Ascending aorta (tissue), 2 donors: Measurements from ENCODE around the gene CWF19L2. TPM values are rescaled to one million over a fixed set of nuclear protein-coding genes. Genes with fewer than 3 reads are reported as not detected.

Experiments used
- DNase-seq, 2 donors: peaks; one replicate each; pipeline ENCODE4 v3.0.0-alpha.2; 2019; ENCODE audit warnings: low spot score in 2 of 2
- H3K27ac ChIP-seq, 2 donors: fragments of 200-600 bp; sonication (generic); one replicate each; pipeline ENCODE4 v1.5.1; 2016 to 2017; ENCODE audit warnings: mild to moderate bottlenecking in 1 of 2
- H3K27me3 ChIP-seq: fragments of 200-600 bp; sonication (generic); one replicate; pipeline ENCODE4 v1.5.1; 2017
- H3K36me3 ChIP-seq, 2 donors: fragments of 200-600 bp; sonication (generic); one replicate each; pipeline ENCODE4 v1.5.1; 2016
- H3K4me1 ChIP-seq, 2 donors: fragments of 200-600 bp; sonication (generic); one replicate each; pipeline ENCODE4 v1.5.1; 2016 to 2017; ENCODE audit warnings: mild to moderate bottlenecking in 1 of 2
- H3K4me3 ChIP-seq, 2 donors: fragments of 200-600 bp; sonication (generic); one replicate each; pipeline ENCODE4 v1.5.1; 2016 to 2017; ENCODE audit warnings: mild to moderate bottlenecking in 1 of 2
- H3K9me3 ChIP-seq, 2 donors: fragments of 200-600 bp; sonication (generic); one replicate each; pipeline ENCODE4 v1.5.1; 2016
- intact Hi-C: fragments of 100-400 bp; cut with DNase I; formaldehyde crosslinking; loops from one replicate; pipeline ENCODE4 v1.15.1; 2023
- total RNA-seq: library from RNA; depleted of rRNA; stranded (reverse); fragments of >200 nt; gene quantifications from one replicate; pipeline ENCODE4 v1.1.0, GENCODE V29; 2016
- TF ChIP-seq, protein P1 (sequence below), 3 experiments: fragments of 200-600 bp in 2 of 3; fragments of 450-650 bp in 1 of 3; sonication (generic) in 2 of 3; IDR thresholded peaks; one replicate each; pipeline ENCODE4 v1.5.1; 2016 to 2019; ENCODE audit warnings: antibody characterized with exemption in 3 of 3, mild to moderate bottlenecking in 1 of 3, moderate library complexity in 1 of 3

The CWF19L2 gene
- total RNA-seq, 1 donor from 2014 or later, result 10.2 TPM

DNA sequence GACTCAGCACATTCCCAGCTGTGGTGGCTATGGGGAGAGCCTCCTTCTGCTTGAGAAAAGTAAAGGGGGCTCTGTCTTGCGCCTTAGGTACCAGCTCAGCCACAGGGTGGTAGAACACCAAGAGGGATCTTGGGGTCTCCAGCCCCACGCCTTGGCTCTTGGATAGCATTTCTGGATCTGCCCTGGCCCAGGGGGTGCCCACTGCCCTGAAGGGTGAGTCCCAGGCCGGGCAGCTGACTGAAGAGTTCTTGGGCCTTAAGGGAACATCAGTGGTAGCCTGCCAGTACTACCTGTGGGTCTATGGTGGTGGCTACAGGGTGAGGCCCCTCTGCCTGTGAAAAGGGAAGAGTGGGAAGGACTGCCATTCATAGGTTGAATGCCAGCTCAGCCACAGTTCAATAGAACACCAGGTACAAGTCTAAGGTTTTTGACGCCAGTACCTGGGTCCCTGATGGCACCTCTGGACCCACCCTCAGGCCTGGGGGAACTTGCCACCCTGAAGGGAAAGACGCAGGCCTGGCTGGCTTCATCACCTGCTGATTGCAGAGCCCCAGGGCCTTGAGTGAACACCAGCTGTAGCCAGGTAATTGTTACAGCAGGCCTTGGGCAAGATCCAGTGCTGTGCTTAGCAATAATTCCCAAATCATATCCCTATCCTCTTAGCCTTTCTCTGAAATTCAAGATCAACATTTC lies 3.9 kb downstream of the CWF19L2 start:
- no peak overlapping the region for H3K4me3 ChIP-seq
- no peaks in the 10 kb centered on the region for H3K4me1 ChIP-seq
- TF ChIP-seq, protein P1, sequence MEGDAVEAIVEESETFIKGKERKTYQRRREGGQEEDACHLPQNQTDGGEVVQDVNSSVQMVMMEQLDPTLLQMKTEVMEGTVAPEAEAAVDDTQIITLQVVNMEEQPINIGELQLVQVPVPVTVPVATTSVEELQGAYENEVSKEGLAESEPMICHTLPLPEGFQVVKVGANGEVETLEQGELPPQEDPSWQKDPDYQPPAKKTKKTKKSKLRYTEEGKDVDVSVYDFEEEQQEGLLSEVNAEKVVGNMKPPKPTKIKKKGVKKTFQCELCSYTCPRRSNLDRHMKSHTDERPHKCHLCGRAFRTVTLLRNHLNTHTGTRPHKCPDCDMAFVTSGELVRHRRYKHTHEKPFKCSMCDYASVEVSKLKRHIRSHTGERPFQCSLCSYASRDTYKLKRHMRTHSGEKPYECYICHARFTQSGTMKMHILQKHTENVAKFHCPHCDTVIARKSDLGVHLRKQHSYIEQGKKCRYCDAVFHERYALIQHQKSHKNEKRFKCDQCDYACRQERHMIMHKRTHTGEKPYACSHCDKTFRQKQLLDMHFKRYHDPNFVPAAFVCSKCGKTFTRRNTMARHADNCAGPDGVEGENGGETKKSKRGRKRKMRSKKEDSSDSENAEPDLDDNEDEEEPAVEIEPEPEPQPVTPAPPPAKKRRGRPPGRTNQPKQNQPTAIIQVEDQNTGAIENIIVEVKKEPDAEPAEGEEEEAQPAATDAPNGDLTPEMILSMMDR (IDR thresholded peaks at IDR 0.05), result no peak
- H3K27me3 ChIP-seq, result no peaks in the 10 kb centered on the region
- DNase-seq, result no peak
- peaks cover 21 to 27% of the 10 kb centered on the region in 2 donors for H3K36me3 ChIP-seq
- intact Hi-C loops, result loop anchor here (10.0 kb wide), 2 partner anchors 671 to 1211 kb away; partner anchors contain the start of genes ACAT1 and DDX10
- H3K9me3 ChIP-seq, result no peaks in the 10 kb centered on the region
- H3K27ac ChIP-seq, result no peak overlapping the region

DNA sequence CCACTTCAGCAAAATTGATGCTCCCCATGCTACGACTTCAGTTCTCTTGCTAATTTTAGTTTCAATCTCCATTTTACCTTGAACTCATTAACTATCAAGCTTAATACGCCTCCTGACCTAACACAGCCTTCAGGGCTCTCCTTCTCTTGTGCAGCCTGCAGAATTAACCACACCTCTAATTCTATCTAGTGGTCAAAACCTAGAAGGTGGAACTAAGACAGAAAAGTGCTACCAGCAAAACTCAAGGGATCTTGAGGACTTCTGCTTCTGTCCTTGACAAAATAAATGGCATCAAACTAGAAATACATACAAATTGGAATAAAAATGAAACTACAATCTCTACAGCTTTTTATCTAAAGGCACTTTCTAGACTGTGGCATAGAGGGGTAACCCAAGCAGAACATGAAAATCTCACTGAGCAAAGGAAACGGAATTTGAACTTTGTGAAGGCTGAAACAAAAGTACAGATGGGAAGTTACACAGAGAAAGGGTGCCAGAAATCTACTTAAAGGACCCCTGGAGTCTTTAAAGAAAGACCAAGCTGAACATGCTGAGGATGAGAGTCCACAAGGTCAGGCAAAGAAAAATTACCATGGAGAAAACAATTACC lies 10.7 kb downstream of the CWF19L2 start:
- no peaks in the 10 kb centered on the region for H3K27me3 ChIP-seq
- intact Hi-C loops, result no loop called here
- TF ChIP-seq, protein P1 (IDR thresholded peaks at IDR 0.05), result no peak

GRCh38 chr11:107442715-107443215 lies 14.9 kb downstream of the CWF19L2 start:
- TF ChIP-seq, protein P1 (IDR thresholded peaks at IDR 0.05), result no peak
- Histone ChIP-seq H3K4me3 (no peak overlapping the region), H3K27ac (no peak overlapping the region), H3K36me3 (peaks cover 46 to 68% of the 10 kb centered on the region in 2 donors), H3K27me3 (no peaks in the 10 kb centered on the region), H3K9me3 (no peaks in the 10 kb centered on the region), H3K4me1 (no peaks in the 10 kb centered on the region)
- DNase-seq, result no peak
- intact Hi-C loops, result no loop called here

More for the DNA sequence above, 10.7 kb downstream of the CWF19L2 start:
- H3K36me3 ChIP-seq, result peaks cover 28 to 38% of the 10 kb centered on the region in 2 donors
- no peak overlapping the region for H3K27ac ChIP-seq
- no peaks in the 10 kb centered on the region for H3K9me3 ChIP-seq
- H3K4me1 ChIP-seq, result no peaks in the 10 kb centered on the region
- DNase-seq, result no peak
- no peak overlapping the region for H3K4me3 ChIP-seq

- Histone ChIP-seq H3K4me3 (no peak overlapping the region), H3K27ac (no peak overlapping the region), H3K9me3 (no peaks in the 10 kb centered on the region), H3K4me1 (no peaks in the 10 kb centered on the region), H3K27me3 (no peaks in the 10 kb centered on the region), H3K36me3 (peaks cover 38 to 60% of the 10 kb centered on the region in 2 donors)
- TF ChIP-seq, protein P1 (IDR thresholded peaks at IDR 0.05), result no peak
- intact Hi-C loops, result no loop called here
- no peak for DNase-seq
Measured at GRCh38 chr11:107439586-107440167, 17.9 kb downstream of the CWF19L2 start.

- Histone ChIP-seq H3K36me3 (peaks cover 32 to 51% of the 10 kb centered on the region in 2 donors), H3K4me3 (no peak overlapping the region), H3K4me1 (no peaks in the 10 kb centered on the region), H3K9me3 (no peaks in the 10 kb centered on the region), H3K27ac (no peak overlapping the region), H3K27me3 (no peaks in the 10 kb centered on the region)
- TF ChIP-seq, protein P1 (IDR thresholded peaks at IDR 0.05), result no peak
- DNase-seq, result no peak
- intact Hi-C loops, result no loop called here
Measured at GRCh38 chr11:107438148-107438547, 19.5 kb downstream of the CWF19L2 start.
